H9 (cell line): ENCODE results near the gene EIF3F. TPM values are rescaled to one million over a fixed set of nuclear protein-coding genes. Genes with fewer than 3 reads are reported as not detected.

ENCODE experiments used
- DNase-seq: peaks from one replicate; pipeline ENCODE4 v3.0.0-alpha.2; 2017
- H2AFZ ChIP-seq: one replicate; pipeline ENCODE4 v1.6.1; 2013; ENCODE audit warnings: mild to moderate bottlenecking, low read length, control low read depth, moderate library complexity
- H2AK5ac ChIP-seq: 2 replicates; pipeline ENCODE4 v1.6.1; 2013; ENCODE audit warnings: low read length, control low read depth, mixed read lengths; ENCODE audit not compliant: insufficient read length
- H2BK120ac ChIP-seq: one replicate; pipeline ENCODE4 v1.6.1; 2013; ENCODE audit warnings: low read depth, mild to moderate bottlenecking, low read length, control low read depth, inconsistent platforms; ENCODE audit not compliant: poor library complexity, severe bottlenecking
- H2BK12ac ChIP-seq: 2 replicates; pipeline ENCODE4 v1.6.1; 2013; ENCODE audit warnings: low read length, control low read depth, mixed read lengths, low read depth; ENCODE audit not compliant: insufficient read length
- H2BK15ac ChIP-seq: 2 replicates; pipeline ENCODE4 v1.6.1; 2013; ENCODE audit warnings: low read depth, low read length, control low read depth
- H2BK20ac ChIP-seq: one replicate; pipeline ENCODE4 v1.6.1; 2013; ENCODE audit warnings: low read depth, mild to moderate bottlenecking, low read length, control low read depth, inconsistent platforms; ENCODE audit not compliant: poor library complexity, severe bottlenecking
- H2BK5ac ChIP-seq: 2 replicates; pipeline ENCODE4 v1.6.1; 2013; ENCODE audit warnings: low read length, control low read depth, mixed read lengths; ENCODE audit not compliant: insufficient read length
- H3K14ac ChIP-seq: 2 replicates; pipeline ENCODE4 v1.6.1; 2013; ENCODE audit warnings: low read length, control low read depth; ENCODE audit not compliant: insufficient read depth
- H3K18ac ChIP-seq: 2 replicates; pipeline ENCODE4 v1.6.1; 2013; ENCODE audit warnings: low read depth, mild to moderate bottlenecking, mixed read lengths, low read length, control low read depth; ENCODE audit not compliant: insufficient read length
- H3K23ac ChIP-seq: 2 replicates; pipeline ENCODE4 v1.6.1; 2013; ENCODE audit warnings: low read length, control low read depth, mixed read lengths, low read depth; ENCODE audit not compliant: insufficient read length
- H3K23me2 ChIP-seq: 2 replicates; pipeline ENCODE4 v1.6.1; 2013; ENCODE audit warnings: low read depth, mild to moderate bottlenecking, mixed read lengths, low read length, control low read depth; ENCODE audit not compliant: insufficient read length, poor library complexity, severe bottlenecking
- H3K27ac ChIP-seq: 2 replicates; pipeline ENCODE4 v1.5.1; 2013; ENCODE audit warnings: low read length, control low read depth, mixed read lengths, low read depth; ENCODE audit not compliant: insufficient read length
- H3K27me3 ChIP-seq: 2 replicates; pipeline ENCODE4 v1.6.1; 2013; ENCODE audit warnings: low read length, control low read depth, inconsistent platforms; ENCODE audit not compliant: insufficient read depth
- H3K4ac ChIP-seq: 2 replicates; pipeline ENCODE4 v1.6.1; 2013; ENCODE audit warnings: low read depth, mild to moderate bottlenecking, control low read depth, inconsistent platforms, low read length, moderate library complexity
- H3K4me1 ChIP-seq: 2 replicates; pipeline ENCODE4 v1.6.1; 2013; ENCODE audit warnings: low read length, control low read depth, inconsistent platforms; ENCODE audit not compliant: insufficient read depth
- H3K4me2 ChIP-seq: 2 replicates; pipeline ENCODE4 v1.6.1; 2013; ENCODE audit warnings: low read length, control low read depth, mixed read lengths; ENCODE audit not compliant: insufficient read length, insufficient read depth
- H3K56ac ChIP-seq: 2 replicates; pipeline ENCODE4 v1.6.1; 2013; ENCODE audit warnings: low read depth, mild to moderate bottlenecking, mixed read lengths, low read length, control low read depth; ENCODE audit not compliant: insufficient read length
- H3K79me1 ChIP-seq: 2 replicates; pipeline ENCODE4 v1.6.1; 2013; ENCODE audit warnings: low read depth, mild to moderate bottlenecking, moderate library complexity, low read length, control low read depth, inconsistent platforms; ENCODE audit not compliant: insufficient read depth, poor library complexity, severe bottlenecking
- H3K79me2 ChIP-seq: 2 replicates; pipeline ENCODE4 v1.6.1; 2013; ENCODE audit warnings: low read length, control low read depth, inconsistent platforms; ENCODE audit not compliant: insufficient read depth
- H3K9ac ChIP-seq: 2 replicates; pipeline ENCODE4 v1.6.1; 2013; ENCODE audit warnings: low read length, control low read depth, mixed read lengths; ENCODE audit not compliant: insufficient read length; ENCODE audit errors: extremely low read depth
- H3K9me3 ChIP-seq: one replicate; pipeline ENCODE4 v1.6.1; 2013; ENCODE audit warnings: low read depth, low read length, inconsistent platforms; ENCODE audit not compliant: control insufficient read depth
- H3T11ph ChIP-seq: one replicate; pipeline ENCODE4 v1.6.1; 2013; ENCODE audit warnings: mild to moderate bottlenecking, low read length, control low read depth, inconsistent platforms
- H4K20me1 ChIP-seq: one replicate; pipeline ENCODE4 v1.6.1; 2013; ENCODE audit not compliant: control insufficient read depth, insufficient read length, insufficient read depth
- H4K5ac ChIP-seq: 2 replicates; pipeline ENCODE4 v1.6.1; 2013; ENCODE audit warnings: low read depth, mild to moderate bottlenecking, mixed read lengths, low read length, control low read depth; ENCODE audit not compliant: insufficient read length
- H4K8ac ChIP-seq: replicated peaks from 2 replicates; pipeline ENCODE4 v1.6.1; 2013; ENCODE audit warnings: low read length, control low read depth, mixed read lengths, low read depth; ENCODE audit not compliant: insufficient read length
- H4K91ac ChIP-seq: 2 replicates; pipeline ENCODE4 v1.6.1; 2013; ENCODE audit warnings: low read depth, mild to moderate bottlenecking, moderate library complexity, mixed read lengths, low read length, control low read depth; ENCODE audit not compliant: insufficient read length
- H3K27ac Mint-ChIP-seq, 3 experiments: 2 replicates in 2 of 3; 3 replicates in 1 of 3; pipeline ENCODE4 v1.8.0; 2020 to 2021; ENCODE audit warnings: mixed read lengths in 3 of 3, mild to moderate bottlenecking in 1 of 3, moderate library complexity in 1 of 3
- H3K27me3 Mint-ChIP-seq: 2 replicates; pipeline ENCODE4 v1.8.0; 2021; ENCODE audit warnings: low read depth, mild to moderate bottlenecking, moderate library complexity, mixed read lengths
- H3K36me3 Mint-ChIP-seq, 3 experiments: 2 replicates in 2 of 3; 3 replicates in 1 of 3; pipeline ENCODE4 v1.8.0; 2020 to 2021; ENCODE audit warnings: low read depth in 3 of 3, mixed read lengths in 3 of 3; ENCODE audit not compliant: insufficient read depth in 1 of 3
- H3K4me1 Mint-ChIP-seq, 2 experiments: 2 replicates each; pipeline ENCODE4 v1.8.0; 2020; ENCODE audit warnings: mixed read lengths in 2 of 2
- H3K4me3 Mint-ChIP-seq, 2 experiments: 2 replicates in 1 of 2; 3 replicates in 1 of 2; pipeline ENCODE4 v1.8.0; 2020 to 2021; ENCODE audit warnings: mild to moderate bottlenecking in 2 of 2, mixed read lengths in 2 of 2, moderate library complexity in 1 of 2
- H3K9me3 Mint-ChIP-seq, 2 experiments: 2 replicates in 1 of 2; 3 replicates in 1 of 2; pipeline ENCODE4 v1.8.0; 2020; ENCODE audit warnings: mild to moderate bottlenecking in 2 of 2, mixed read lengths in 2 of 2, moderate library complexity in 1 of 2
- CTCF ChIP-seq: fragments of 200-600 bp; sonication (generic); conservative IDR thresholded peaks from 3 replicates; pipeline ENCODE4 v1.8.0; 2021; ENCODE audit warnings: antibody characterized with exemption, mild to moderate bottlenecking
- WGBS: extraction: QIAGEN DNeasy Blood & Tissue Kit; methylation state at CpG from one replicate; pipeline ENCODE4 v1.1.7; 2013; ENCODE audit warnings: missing lambda C conversion rate, low lambda C conversion rate, mixed read lengths; ENCODE audit not compliant: insufficient read length; ENCODE audit errors: extremely low coverage; 5-methylcytosine and 5-hydroxymethylcytosine counted together
- total RNA-seq: library from RNA; stranded (reverse); gene quantifications from 2 replicates; pipeline ENCODE4 v1.2.1, GENCODE V29; 2021

The EIF3F gene
- total RNA-seq, 1 experiment from 2014 or later, result 348 TPM

- no peaks in the 10 kb centered on the region for H3K9me3 ChIP-seq
- H2BK12ac ChIP-seq, result no peak overlapping the region
- H3K79me1 ChIP-seq, result no peaks in the 10 kb centered on the region
- H3K4me2 ChIP-seq, result no peak overlapping the region
- H2AFZ ChIP-seq, result no peak overlapping the region
- H4K5ac ChIP-seq, result no peak overlapping the region
- no peak overlapping the region for H4K91ac ChIP-seq
- no peak overlapping the region for H2BK15ac ChIP-seq
- no peaks in the 10 kb centered on the region for H3K9me3 Mint-ChIP-seq
- TF ChIP-seq CTCF, result no peak
- H3T11ph ChIP-seq, result no peak overlapping the region
- H3K27me3 ChIP-seq, result peaks cover 6% of the 10 kb centered on the region; the same call in 1 of the 2 replicates
- H4K20me1 ChIP-seq, result no peaks in the 10 kb centered on the region
- no peak overlapping the region for H2AK5ac ChIP-seq
- H4K8ac ChIP-seq, result no peak overlapping the region
- H3K56ac ChIP-seq, result no peak overlapping the region
- no peak for DNase-seq
- peaks cover under 1% of the 10 kb centered on the region; the same call in 1 of the 2 replicates for H3K4me1 ChIP-seq
- no CpG with 5 or more reads among the region's 2 CpGs for WGBS
- no peak overlapping the region for H3K14ac ChIP-seq
- no peak overlapping the region for H3K23ac ChIP-seq
- H3K27me3 Mint-ChIP-seq, result peaks cover 45% of the 10 kb centered on the region
- no peak overlapping the region for H3K27ac ChIP-seq
- H3K4me1 Mint-ChIP-seq, result peaks cover 15 to 17% of the 10 kb centered on the region in 2 experiments
- H3K27ac Mint-ChIP-seq, result no peak overlapping the region
- H3K23me2 ChIP-seq, result no peaks in the 10 kb centered on the region
- no peaks in the 10 kb centered on the region for H3K36me3 Mint-ChIP-seq
- no peak overlapping the region for H2BK120ac ChIP-seq
- H2BK20ac ChIP-seq, result no peak overlapping the region
- no peak overlapping the region for H2BK5ac ChIP-seq
- no peaks in the 10 kb centered on the region for H3K79me2 ChIP-seq
- no peak overlapping the region for H3K9ac ChIP-seq
- H3K4ac ChIP-seq, result no peak overlapping the region
- no peak overlapping the region for H3K4me3 Mint-ChIP-seq
- H3K18ac ChIP-seq, result no peak overlapping the region
Measured at GRCh38 chr11:8011371-8011770, 24.2 kb downstream of the EIF3F start.
